Ovary (tissue), 3 donors: ENCODE results near the gene TRIOBP.
"Not testable (repeated sequence)": the region's sequence is repeated elsewhere in the genome, so short reads cannot be mapped to it uniquely, and the experiment has no call there.

Experiments used
- POLR2A ChIP-seq: fragments of 450-650 bp; IDR thresholded peaks from one replicate; pipeline ENCODE4 v1.6.1; 2017; ENCODE audit warnings: antibody characterized with exemption, mild to moderate bottlenecking, moderate library complexity
- TF ChIP-seq, protein P1 (sequence below), 3 donors: fragments of 450-650 bp in 2 of 3; fragments of 200-600 bp in 1 of 3; IDR thresholded peaks; one replicate each; pipeline versions ENCODE4 v1.5.1 to v1.8.0; 2016 to 2022; ENCODE audit warnings: antibody characterized with exemption in 3 of 3, mild to moderate bottlenecking in 1 of 3
- donor health status: DM: no; HTN: no; CAD: no.

DNA sequence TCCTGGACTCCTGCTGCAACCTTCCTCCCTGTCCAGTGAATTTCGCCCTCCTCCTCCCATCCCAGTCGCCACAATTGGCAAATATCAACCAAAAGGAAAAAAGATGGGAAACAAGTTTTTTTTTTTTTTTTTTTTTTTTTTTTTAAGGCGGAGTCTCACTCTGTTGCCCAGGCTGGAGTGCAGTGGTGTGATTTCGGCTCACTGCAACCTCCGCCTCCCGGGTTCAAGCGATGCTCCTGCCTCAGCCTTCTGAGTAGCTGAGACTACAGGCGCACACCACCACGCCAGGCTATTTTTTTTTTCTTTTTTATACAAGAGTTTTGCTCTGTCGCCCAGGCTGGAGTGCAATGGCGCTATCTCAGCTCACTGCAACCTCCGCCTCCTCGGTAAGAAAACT, 590 bp upstream of the TRIOBP start:
- TF ChIP-seq, protein P1, sequence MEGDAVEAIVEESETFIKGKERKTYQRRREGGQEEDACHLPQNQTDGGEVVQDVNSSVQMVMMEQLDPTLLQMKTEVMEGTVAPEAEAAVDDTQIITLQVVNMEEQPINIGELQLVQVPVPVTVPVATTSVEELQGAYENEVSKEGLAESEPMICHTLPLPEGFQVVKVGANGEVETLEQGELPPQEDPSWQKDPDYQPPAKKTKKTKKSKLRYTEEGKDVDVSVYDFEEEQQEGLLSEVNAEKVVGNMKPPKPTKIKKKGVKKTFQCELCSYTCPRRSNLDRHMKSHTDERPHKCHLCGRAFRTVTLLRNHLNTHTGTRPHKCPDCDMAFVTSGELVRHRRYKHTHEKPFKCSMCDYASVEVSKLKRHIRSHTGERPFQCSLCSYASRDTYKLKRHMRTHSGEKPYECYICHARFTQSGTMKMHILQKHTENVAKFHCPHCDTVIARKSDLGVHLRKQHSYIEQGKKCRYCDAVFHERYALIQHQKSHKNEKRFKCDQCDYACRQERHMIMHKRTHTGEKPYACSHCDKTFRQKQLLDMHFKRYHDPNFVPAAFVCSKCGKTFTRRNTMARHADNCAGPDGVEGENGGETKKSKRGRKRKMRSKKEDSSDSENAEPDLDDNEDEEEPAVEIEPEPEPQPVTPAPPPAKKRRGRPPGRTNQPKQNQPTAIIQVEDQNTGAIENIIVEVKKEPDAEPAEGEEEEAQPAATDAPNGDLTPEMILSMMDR (IDR thresholded peaks at IDR 0.05), result not testable (repeated sequence)
- not testable (repeated sequence) for TF ChIP-seq POLR2A
